Hypothalamus (tissue), 51 donors: Measurements from ENCODE around the gene KRT84.

ENCODE experiments used
- DNase-seq, 51 donors: peaks; one replicate each; lab custom pipeline; 2025; lab: John Stamatoyannopoulos, UW

The KRT84 gene

GRCh38 chr12:52385226-52385702 lies at the start of gene KRT84:
Gene KRT84, minus strand, starts transcription at chr12:52385652. Its CDS starts 67 bp downstream, at chr12:52385585.
- DNase-seq: no peak

- DNase-seq: no peak
These were observed 49.5 kb upstream of the KRT84 start for GRCh38 chr12:52434760-52435530.

- DNase-seq: no peak
These were observed 48.8 kb upstream of the KRT84 start, which contains the start of gene KRT75 for GRCh38 chr12:52434081-52434733. Gene KRT75, minus strand, starts transcription at chr12:52434371. Its CDS starts 67 bp downstream, at chr12:52434304.

GRCh38 chr12:52433501-52434080 lies 48.1 kb upstream of the KRT84 start:
- DNase-seq: no peak

- DNase-seq: no peak
These were observed 47.2 kb upstream of the KRT84 start for GRCh38 chr12:52432559-52433207.

GRCh38 chr12:52428121-52428520 lies 42.7 kb upstream of the KRT84 start:
- no peak for DNase-seq

GRCh38 chr12:52427083-52427482 lies 41.6 kb upstream of the KRT84 start:
- DNase-seq: no peak

- DNase-seq: no peak
These were observed 40.6 kb upstream of the KRT84 start for GRCh38 chr12:52426034-52426433.

- DNase-seq: no peak
These were observed 40.0 kb upstream of the KRT84 start for GRCh38 chr12:52425466-52425865.

- no peak for DNase-seq
These were observed 38.4 kb upstream of the KRT84 start for GRCh38 chr12:52423661-52424500.

GRCh38 chr12:52423035-52423434 lies 37.6 kb upstream of the KRT84 start:
- DNase-seq: no peak

GRCh38 chr12:52419656-52420055 lies 34.2 kb upstream of the KRT84 start:
- DNase-seq: no peak

GRCh38 chr12:52418576-52419110 lies 33.2 kb upstream of the KRT84 start:
- DNase-seq: no peak

- DNase-seq: no peak
These were observed 32.3 kb upstream of the KRT84 start for GRCh38 chr12:52417740-52418139.

GRCh38 chr12:52416795-52417194 lies 31.3 kb upstream of the KRT84 start:
- no peak for DNase-seq

GRCh38 chr12:52415870-52416750 lies 30.7 kb upstream of the KRT84 start:
- no peak for DNase-seq

GRCh38 chr12:52414936-52415335 lies 29.5 kb upstream of the KRT84 start:
- no peak for DNase-seq

GRCh38 chr12:52413782-52414345 lies 28.4 kb upstream of the KRT84 start:
- no peak for DNase-seq

- DNase-seq: no peak
These were observed 27.8 kb upstream of the KRT84 start for GRCh38 chr12:52413202-52413601.
